Inflammatory macrophage treated with lipopolysaccharide for 4 hours (primary cell): ENCODE data around the gene SYT1.
"Not testable (repeated sequence)": the region's sequence is repeated elsewhere in the genome, so short reads cannot be mapped to it uniquely, and the experiment has no call there.

Experiments
- DNase-seq: peaks from one replicate; pipeline ENCODE4 v3.0.0-alpha.2; 2020

Gene SYT1

GRCh38 chr12:78977304-78977867 lies 112.8 kb downstream of the SYT1 start:
- DNase-seq: peak; percentile 62

DNA sequence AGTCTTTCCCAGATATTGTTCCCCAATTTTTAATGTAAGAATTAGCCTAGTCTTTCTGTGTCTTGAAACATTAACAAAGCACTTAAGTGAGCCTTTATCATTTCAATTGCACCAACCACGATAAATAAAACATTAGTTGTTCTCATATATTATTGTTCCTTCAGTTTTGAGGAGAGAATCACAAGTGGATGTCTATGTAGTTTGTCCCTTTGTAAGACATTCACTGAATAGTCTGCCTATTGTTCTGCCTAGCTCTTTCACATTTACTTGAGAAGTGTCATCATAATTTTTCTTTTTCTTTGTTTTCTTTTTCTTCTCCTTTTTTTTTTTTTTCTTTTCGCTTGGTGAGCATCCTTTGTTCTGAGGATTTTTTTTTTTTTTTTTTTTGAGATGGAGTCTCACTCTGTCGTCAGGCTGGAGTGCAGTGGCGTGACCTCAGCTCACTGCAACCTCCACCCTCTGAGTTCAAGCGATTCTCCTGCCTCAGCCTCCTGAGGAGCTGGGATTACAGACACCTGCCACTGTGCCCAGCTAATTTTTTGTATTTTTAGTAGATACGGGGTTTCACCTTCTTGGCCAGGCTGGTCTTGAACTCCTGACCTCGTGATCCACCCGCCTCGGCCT lies 129.7 kb downstream of the SYT1 start:
- DNase-seq: no peak

GRCh38 chr12:79000501-79000900 lies 135.9 kb downstream of the SYT1 start:
- no peak for DNase-seq

- DNase-seq: no peak
These were observed 136.8 kb downstream of the SYT1 start for GRCh38 chr12:79001404-79001803.

GRCh38 chr12:79006306-79006705 lies 141.7 kb downstream of the SYT1 start:
- DNase-seq: no peak

DNA sequence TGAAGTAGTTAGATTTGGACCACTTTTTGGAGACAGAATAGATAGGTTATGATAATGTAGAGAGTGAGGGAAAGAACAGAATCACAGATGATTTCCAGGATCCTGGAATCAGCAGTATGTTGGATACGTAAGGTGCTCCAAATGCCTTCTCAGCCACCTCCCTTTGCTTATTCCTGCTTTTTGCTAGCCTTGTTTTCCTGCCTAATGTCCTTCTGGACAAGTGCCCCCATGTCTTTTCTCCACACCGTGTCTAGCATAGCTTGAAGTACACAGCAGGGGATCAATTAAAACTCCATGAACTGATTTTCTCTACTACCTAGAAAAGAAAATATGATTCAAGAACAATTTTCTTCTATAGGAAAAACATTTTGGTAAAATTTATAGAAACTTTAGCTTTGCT lies 144.0 kb downstream of the SYT1 start:
- DNase-seq: no peak

- DNase-seq: no peak
These were observed 148.1 kb downstream of the SYT1 start for GRCh38 chr12:79012636-79013035.

- no peak for DNase-seq
These were observed 151.6 kb downstream of the SYT1 start for GRCh38 chr12:79016181-79016580.

DNA sequence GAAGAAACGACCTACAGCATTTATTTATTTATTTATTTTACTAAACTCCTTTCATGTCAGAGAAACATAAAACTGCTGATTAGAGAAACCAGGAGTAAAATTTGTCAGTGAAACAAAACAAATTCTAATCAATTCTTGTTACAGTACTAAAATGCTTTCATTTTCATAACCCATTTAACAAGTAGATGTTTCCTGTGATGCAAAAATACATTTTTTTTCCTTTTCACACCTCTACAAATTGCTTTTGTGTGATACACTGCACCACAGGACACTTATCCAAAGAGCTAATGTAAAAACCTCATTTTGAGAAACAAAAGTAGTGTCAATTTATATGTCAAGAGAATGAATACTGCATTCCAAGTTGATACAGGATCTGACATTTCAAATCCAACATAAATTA lies 155.1 kb downstream of the SYT1 start:
- no peak for DNase-seq

GRCh38 chr12:79020106-79020505 lies 155.5 kb downstream of the SYT1 start:
- DNase-seq: no peak

GRCh38 chr12:79021021-79021420 lies 156.4 kb downstream of the SYT1 start:
- no peak for DNase-seq

DNA sequence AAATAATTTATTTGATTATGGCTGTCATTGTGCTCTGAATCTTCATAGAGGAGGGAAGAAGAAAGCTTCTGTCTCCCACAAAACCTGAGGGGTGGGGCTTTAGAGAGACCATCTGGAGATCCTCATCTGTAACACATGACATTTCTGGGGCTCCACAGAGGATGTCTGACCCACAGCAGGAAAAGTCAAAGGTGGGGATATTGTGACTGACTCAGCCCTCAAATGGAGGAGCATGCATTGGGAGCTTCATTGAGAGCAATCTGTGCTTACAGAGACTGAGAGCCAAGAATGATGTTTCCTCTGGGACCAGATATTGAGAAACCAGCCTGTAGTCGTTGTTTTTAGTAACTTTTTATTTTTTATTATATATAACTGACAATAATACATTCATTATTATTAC lies 158.7 kb downstream of the SYT1 start:
- DNase-seq: no peak

DNA sequence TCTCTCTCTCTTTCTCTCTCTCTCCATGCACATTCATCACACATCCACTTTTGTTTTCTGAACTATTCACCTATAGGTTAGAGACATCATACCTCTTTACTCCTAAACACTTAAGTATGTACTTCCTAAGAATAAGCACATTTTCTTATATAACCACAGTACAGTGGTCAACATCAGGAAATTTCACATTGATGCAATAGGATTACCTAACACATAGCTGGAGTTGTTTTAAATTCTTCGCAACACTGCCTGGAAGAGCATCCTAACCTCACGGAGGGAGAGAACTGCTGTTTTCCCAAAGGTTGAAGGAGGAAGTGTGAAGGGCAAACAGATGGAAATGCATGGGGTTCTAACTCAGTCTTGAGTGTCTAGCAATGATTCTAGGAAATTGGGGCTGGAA lies 159.2 kb downstream of the SYT1 start:
- DNase-seq: no peak

GRCh38 chr12:79033788-79034187 lies 169.2 kb downstream of the SYT1 start:
- no peak for DNase-seq

DNA sequence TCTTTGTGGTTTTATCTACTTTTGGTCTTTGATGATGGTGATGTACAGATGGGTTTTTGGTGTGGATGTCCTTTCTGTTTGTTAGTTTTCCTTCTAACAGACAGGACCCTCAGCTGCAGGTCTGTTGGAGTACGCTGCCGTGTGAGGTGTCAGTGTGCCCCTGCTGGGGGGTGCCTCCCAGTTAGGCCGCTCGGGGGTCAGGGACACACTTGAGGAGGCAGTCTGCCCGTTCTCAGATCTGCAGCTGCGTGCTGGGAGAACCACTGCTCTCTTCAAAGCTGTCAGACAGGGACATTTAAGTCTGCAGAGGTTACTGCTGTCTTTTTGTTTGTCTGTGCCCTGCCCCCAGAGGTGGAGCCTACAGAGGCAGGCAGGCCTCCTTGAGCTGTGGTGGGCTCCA lies 180.2 kb downstream of the SYT1 start:
- DNase-seq: not testable (repeated sequence)

DNA sequence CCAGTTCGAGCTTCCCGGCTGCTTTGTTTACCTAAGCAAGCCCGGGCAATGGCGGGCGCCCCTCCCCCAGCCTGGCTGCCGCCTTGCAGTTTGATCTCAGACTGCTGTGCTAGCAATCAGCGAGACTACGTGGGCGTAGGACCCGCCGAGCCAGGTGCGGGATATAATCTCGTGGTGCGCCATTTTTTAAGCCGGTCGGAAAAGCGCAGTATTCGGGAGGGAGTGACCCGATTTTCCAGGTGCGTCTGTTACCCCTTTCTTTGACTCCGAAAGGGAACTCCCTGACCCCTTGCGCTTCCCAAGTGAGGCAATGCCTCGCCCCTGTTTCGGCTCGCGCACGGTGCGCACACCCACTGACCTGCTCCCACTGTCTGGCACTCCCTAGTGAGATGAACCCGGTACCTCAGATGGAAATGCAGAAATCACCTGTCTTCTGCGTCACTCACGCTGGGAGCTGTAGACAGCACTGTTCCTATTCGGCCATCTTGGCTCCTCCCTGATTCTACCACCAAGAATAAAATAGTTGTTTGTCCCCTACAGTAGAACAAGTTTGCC lies 180.7 kb downstream of the SYT1 start:
- not testable (repeated sequence) for DNase-seq

GRCh38 chr12:79046021-79046420 lies 181.4 kb downstream of the SYT1 start:
- DNase-seq: no peak

DNA sequence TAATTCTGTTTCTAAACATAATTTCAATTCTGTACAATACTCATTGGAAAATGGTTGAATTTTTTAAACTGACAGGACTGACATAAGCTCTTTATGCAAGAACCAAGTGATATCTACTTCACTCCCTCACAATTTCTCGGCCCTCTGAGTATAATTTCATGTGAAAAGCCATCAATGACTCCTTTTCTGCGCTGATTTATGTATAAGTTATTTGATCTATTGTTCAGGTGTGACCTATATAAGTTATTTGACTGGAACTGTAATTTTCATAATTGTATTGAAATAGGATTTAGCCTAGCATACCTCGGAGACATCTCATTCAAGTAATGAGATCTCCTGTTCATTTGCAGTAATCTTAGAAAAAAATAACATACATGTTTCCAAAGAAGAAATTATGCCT lies 184.4 kb downstream of the SYT1 start:
- no peak for DNase-seq

- DNase-seq: no peak
These were observed 188.8 kb downstream of the SYT1 start for GRCh38 chr12:79053394-79053793.

GRCh38 chr12:79055926-79056674 lies 191.5 kb downstream of the SYT1 start:
- no peak for DNase-seq

- DNase-seq: no peak
These were observed 192.2 kb downstream of the SYT1 start for GRCh38 chr12:79056775-79057174.

GRCh38 chr12:79057540-79057939 lies 193.0 kb downstream of the SYT1 start:
- DNase-seq: no peak

- DNase-seq: no peak
These were observed 193.8 kb downstream of the SYT1 start for GRCh38 chr12:79058342-79058741.

GRCh38 chr12:79059557-79059956 lies 195.0 kb downstream of the SYT1 start:
- DNase-seq: no peak
